ENCODE measurements around the gene MDC1. TPM values are rescaled to one million over a fixed set of nuclear protein-coding genes. Genes with fewer than 3 reads are reported as not detected.

MDC1 gene
- total and polyA plus RNA-seq, 2 of the 13 experiments (the other 11 are each of a cell fraction or from before 2014, with no cell fraction given): 8.4 to 14.0 TPM

- no peak for TF ChIP-seq ZBED4 (CRISPR knock-in tag; IDR thresholded peaks at IDR 0.05; ENCODE audit: borderline replicate concordance)
- TF ChIP-seq MBD4 (IDR thresholded peaks at IDR 0.05; ENCODE audit: borderline replicate concordance, low read length): peak; percentile 57; the same call in 1 of the 2 replicates
- peak; percentile 57 for TF ChIP-seq PHF21A (CRISPR knock-in tag; IDR thresholded peaks at IDR 0.05)
- TF ChIP-seq ZEB1 (IDR thresholded peaks at IDR 0.05; ENCODE audit: insufficient replicate concordance, low read depth): no peak
- no peak for TF ChIP-seq ZNF879 (CRISPR knock-in tag; IDR thresholded peaks at IDR 0.05)
- TF ChIP-seq ETS1 (CRISPR knock-in tag; IDR thresholded peaks at IDR 0.05): 0 out of 2 replicates have a peak, but pooled peaks have one; percentile 51
- TF ChIP-seq PTBP1 (IDR thresholded peaks at IDR 0.05; ENCODE audit: low read depth, low read length, poor library complexity, severe bottlenecking): peak; percentile 23
- no peak for TF ChIP-seq KDM3A (CRISPR knock-in tag; IDR thresholded peaks at IDR 0.05; ENCODE audit: low read depth)
- TF ChIP-seq CEBPZ (IDR thresholded peaks at IDR 0.05; ENCODE audit: low read length): no peak
- TF ChIP-seq PRDM10 (CRISPR knock-in tag; IDR thresholded peaks at IDR 0.05; ENCODE audit: low read depth): no peak
- 0 out of 2 replicates have a peak, but pooled peaks have one; percentile 49 for TF ChIP-seq WIZ (CRISPR knock-in tag; IDR thresholded peaks at IDR 0.05)
- peak; percentile 36; the same call in 1 of the 2 replicates for TF ChIP-seq ZNF510 (CRISPR knock-in tag; IDR thresholded peaks at IDR 0.05; ENCODE audit: low read depth)
- TF ChIP-seq MLXIP (CRISPR knock-in tag; IDR thresholded peaks at IDR 0.05; ENCODE audit: borderline replicate concordance): no peak
- no peak for TF ChIP-seq FLYWCH1 (CRISPR knock-in tag; IDR thresholded peaks at IDR 0.05)
Observed at GRCh38 chr6:30720738-30721197, 3.7 kb upstream of the MDC1 start (continued).

All from HepG2 (cell line).